GM23338 (cell line): Measurements from ENCODE around the gene TUBB4A.

Experiments used
- CREB1 ChIP-seq: fragments of 250-450 bp; sonication (Bioruptor Pico); IDR thresholded peaks from 2 replicates; pipeline ENCODE4 v1.5.0; 2020; ENCODE audit warnings: low read depth, mild to moderate bottlenecking, moderate library complexity
- EZH2 ChIP-seq: fragments of 200-600 bp; sonication (generic); IDR thresholded peaks from one replicate; pipeline ENCODE4 v1.8.0; 2017; ENCODE audit warnings: antibody characterized with exemption, mild to moderate bottlenecking, low read depth; ENCODE audit not compliant: unreplicated experiment
- EZH2phosphoT487 ChIP-seq: fragments of 200-600 bp; sonication (generic); IDR thresholded peaks from one replicate; pipeline ENCODE4 v1.8.1; 2018; ENCODE audit warnings: antibody characterized with exemption; ENCODE audit not compliant: unreplicated experiment
- JUNB ChIP-seq: IDR thresholded peaks from one replicate; pipeline ENCODE4 v1.6.1; 2016; ENCODE audit warnings: antibody characterized with exemption; ENCODE audit not compliant: unreplicated experiment
- NANOG ChIP-seq: IDR thresholded peaks from 2 replicates; pipeline ENCODE4 v1.6.1; 2016; ENCODE audit warnings: antibody characterized with exemption, borderline replicate concordance
- POLR2AphosphoS5 ChIP-seq: IDR thresholded peaks from 2 replicates; pipeline ENCODE4 v1.6.1; 2016; ENCODE audit warnings: antibody characterized with exemption, low read depth
- REST ChIP-seq: IDR thresholded peaks from one replicate; pipeline ENCODE4 v1.6.1; 2018; ENCODE audit warnings: antibody characterized with exemption; ENCODE audit not compliant: unreplicated experiment
- STAT1 ChIP-seq: IDR thresholded peaks from one replicate; pipeline ENCODE4 v1.6.1; 2016; ENCODE audit warnings: antibody characterized with exemption; ENCODE audit not compliant: unreplicated experiment
- ZNF114 ChIP-seq: fragments of 250-450 bp; sonication (Bioruptor Pico); IDR thresholded peaks from 2 replicates; pipeline ENCODE4 v1.5.0; 2020; ENCODE audit warnings: mild to moderate bottlenecking, moderate library complexity
- ZNF331 ChIP-seq: fragments of 250-450 bp; sonication (Bioruptor Pico); IDR thresholded peaks from 2 replicates; pipeline ENCODE4 v1.5.0; 2020; ENCODE audit warnings: low read depth, mild to moderate bottlenecking, moderate library complexity
- ZNF462 ChIP-seq: fragments of 250-450 bp; sonication (Bioruptor Pico); IDR thresholded peaks from 2 replicates; pipeline ENCODE4 v1.5.0; 2020; ENCODE audit warnings: mild to moderate bottlenecking, moderate library complexity
- TF ChIP-seq, protein P1 (sequence below), 2 experiments: fragments of 200-600 bp in 1 of 2; sonication (generic) in 1 of 2; conservative IDR thresholded peaks; 2 replicates each; pipeline versions ENCODE4 v1.5.1 to v1.6.1; 2016 to 2017; ENCODE audit warnings: antibody characterized with exemption in 2 of 2, low read depth in 2 of 2, mild to moderate bottlenecking in 2 of 2, moderate library complexity in 1 of 2
- TF ChIP-seq, protein P2 (sequence below): IDR thresholded peaks from 2 replicates; pipeline ENCODE4 v1.6.1; 2016; ENCODE audit warnings: antibody characterized with exemption

DNA sequence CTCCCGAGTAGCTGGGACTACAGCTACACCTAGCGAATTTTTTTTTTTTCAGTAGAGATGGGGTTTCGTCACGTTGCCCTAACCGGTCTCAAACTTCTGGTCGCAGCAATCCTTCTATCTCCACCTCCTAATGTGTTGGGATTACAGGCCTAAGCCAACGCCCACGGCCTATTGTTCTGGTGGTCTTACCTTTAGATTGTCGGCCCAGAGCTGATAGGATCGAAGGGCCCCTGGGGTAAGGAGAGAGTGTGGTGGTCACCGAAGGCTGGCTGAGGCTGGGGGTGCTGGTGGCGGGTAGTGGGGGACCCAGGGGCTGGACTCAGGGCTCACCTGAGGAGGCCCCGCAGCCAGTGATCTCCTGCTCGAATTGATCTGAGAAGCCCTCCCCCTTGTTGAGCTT, 31.0 kb downstream of the TUBB4A start:
- TF ChIP-seq, protein P1, sequence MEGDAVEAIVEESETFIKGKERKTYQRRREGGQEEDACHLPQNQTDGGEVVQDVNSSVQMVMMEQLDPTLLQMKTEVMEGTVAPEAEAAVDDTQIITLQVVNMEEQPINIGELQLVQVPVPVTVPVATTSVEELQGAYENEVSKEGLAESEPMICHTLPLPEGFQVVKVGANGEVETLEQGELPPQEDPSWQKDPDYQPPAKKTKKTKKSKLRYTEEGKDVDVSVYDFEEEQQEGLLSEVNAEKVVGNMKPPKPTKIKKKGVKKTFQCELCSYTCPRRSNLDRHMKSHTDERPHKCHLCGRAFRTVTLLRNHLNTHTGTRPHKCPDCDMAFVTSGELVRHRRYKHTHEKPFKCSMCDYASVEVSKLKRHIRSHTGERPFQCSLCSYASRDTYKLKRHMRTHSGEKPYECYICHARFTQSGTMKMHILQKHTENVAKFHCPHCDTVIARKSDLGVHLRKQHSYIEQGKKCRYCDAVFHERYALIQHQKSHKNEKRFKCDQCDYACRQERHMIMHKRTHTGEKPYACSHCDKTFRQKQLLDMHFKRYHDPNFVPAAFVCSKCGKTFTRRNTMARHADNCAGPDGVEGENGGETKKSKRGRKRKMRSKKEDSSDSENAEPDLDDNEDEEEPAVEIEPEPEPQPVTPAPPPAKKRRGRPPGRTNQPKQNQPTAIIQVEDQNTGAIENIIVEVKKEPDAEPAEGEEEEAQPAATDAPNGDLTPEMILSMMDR (conservative IDR thresholded peaks at IDR 0.05; ENCODE audit: low read depth in 2 of 2): no peak
- no peak for TF ChIP-seq EZH2
- no peak for TF ChIP-seq POLR2AphosphoS5
- TF ChIP-seq ZNF331 (CRISPR knock-in tag): no peak
- no peak for TF ChIP-seq EZH2phosphoT487
- TF ChIP-seq NANOG: no peak
- TF ChIP-seq REST: no peak
- TF ChIP-seq JUNB: no peak
- no peak for TF ChIP-seq ZNF462 (CRISPR knock-in tag)
- no peak for TF ChIP-seq STAT1
- TF ChIP-seq ZNF114 (CRISPR knock-in tag): no peak
- TF ChIP-seq CREB1 (CRISPR knock-in tag): no peak
- TF ChIP-seq, protein P2, sequence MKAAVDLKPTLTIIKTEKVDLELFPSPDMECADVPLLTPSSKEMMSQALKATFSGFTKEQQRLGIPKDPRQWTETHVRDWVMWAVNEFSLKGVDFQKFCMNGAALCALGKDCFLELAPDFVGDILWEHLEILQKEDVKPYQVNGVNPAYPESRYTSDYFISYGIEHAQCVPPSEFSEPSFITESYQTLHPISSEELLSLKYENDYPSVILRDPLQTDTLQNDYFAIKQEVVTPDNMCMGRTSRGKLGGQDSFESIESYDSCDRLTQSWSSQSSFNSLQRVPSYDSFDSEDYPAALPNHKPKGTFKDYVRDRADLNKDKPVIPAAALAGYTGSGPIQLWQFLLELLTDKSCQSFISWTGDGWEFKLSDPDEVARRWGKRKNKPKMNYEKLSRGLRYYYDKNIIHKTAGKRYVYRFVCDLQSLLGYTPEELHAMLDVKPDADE: no peak
